Glomerular visceral epithelial cell (primary cell): ENCODE measurements around the gene CDSN.
"Not testable (repeated sequence)": the region's sequence is repeated elsewhere in the genome, so short reads cannot be mapped to it uniquely, and the experiment has no call there.

Source experiments
- DNase-seq: peaks from one replicate; pipeline ENCODE4 v3.0.0-alpha.2; 2016; ENCODE audit errors: extremely low spot score

Gene CDSN

GRCh38 chr6:31086788-31087440, 33.3 kb downstream of the CDSN start:
- peak; percentile 54 for DNase-seq

DNA sequence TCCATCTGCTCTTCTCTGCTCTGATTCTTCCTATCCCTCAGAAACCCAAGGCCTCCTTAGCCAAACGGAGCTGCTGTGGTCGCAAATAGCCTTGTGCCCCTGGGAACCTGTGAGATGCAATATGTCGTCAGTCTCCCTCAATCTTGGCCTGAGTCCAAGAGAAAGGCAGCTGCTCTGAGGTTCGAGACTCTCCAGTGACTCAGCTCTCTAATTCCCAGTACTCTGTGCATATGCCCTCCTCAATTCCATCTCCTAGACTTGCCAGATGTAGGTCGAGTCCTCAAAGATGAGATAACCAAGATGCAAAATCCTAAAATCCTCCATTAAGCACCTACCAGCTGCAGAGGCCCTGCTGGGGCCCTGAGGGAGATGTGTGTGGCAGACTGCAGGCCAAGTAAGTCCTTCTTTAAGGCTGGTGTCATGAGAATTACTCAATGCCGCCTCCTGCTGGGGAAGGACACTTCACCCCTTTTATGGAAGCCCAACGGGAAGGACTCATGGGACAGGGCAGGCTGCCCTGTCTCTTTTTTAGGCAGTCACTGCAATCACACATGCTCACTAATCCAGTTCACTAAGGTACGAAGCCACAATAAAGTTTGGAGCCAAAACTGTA, 36.4 kb downstream of the CDSN start:
- DNase-seq: peak; percentile 53

DNA sequence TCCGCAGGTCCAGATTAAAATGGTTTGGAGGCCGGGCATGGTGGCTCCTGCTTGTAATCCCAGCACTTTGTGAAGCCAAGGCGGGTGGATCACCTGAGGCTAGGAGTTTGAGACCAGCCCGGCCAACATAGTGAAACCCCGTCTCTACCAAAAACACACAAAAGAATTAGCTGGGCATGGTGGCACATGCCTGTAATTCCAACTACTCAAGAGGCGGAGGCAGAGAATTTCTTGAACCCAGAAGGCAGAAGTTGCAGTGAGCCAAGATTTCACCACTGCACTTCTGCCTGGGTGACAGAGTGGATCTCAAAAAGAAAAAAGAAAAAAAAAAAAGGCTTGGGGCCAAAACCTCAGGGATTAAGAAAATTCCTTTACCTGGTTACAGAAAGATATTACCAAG, 38.4 kb downstream of the CDSN start:
- DNase-seq: no peak

- DNase-seq: peak; percentile 71
These were observed 40.5 kb downstream of the CDSN start for GRCh38 chr6:31079656-31080261.

DNA sequence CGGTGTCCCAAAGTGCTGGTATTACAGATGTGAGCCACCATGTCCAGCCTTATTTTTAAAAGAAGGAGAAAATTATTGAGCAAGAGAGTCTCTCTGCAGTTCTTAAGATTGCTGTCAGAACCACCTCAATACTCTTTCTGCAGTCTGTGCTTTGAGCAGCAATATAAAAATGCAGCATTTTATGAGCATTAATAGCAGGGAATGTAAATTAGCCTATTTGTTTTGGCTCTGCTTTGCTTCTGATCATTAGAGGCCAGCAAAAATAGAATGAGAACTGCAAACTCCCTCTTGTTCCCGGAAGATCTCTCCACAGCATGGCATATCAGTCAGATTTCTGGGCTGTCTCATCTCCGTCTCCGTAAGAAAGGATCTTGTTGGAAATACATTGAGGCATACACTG, 43.6 kb downstream of the CDSN start:
- no peak for DNase-seq

- no peak for DNase-seq
These were observed 44.7 kb downstream of the CDSN start for GRCh38 chr6:31075528-31075927.

DNA sequence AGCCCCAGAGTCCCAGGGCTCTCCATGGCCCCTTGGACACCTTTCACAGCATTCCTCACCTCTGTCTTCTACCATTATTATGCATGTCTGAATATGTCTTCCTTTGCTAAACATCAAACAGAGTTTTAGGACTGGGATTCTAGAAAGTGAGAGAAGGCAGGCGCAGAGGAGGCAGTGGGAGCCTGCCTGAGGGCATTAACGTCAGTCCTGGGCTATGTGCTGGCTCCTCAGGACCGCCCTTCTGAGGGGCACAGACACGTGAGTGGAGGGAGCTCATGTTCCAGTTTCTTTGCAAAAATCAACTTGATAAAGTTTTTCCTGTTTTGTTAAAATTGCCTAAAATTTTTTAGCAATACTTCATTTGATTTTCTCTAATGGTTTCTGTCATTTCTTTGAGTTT, 45.8 kb downstream of the CDSN start:
- no peak for DNase-seq

DNA sequence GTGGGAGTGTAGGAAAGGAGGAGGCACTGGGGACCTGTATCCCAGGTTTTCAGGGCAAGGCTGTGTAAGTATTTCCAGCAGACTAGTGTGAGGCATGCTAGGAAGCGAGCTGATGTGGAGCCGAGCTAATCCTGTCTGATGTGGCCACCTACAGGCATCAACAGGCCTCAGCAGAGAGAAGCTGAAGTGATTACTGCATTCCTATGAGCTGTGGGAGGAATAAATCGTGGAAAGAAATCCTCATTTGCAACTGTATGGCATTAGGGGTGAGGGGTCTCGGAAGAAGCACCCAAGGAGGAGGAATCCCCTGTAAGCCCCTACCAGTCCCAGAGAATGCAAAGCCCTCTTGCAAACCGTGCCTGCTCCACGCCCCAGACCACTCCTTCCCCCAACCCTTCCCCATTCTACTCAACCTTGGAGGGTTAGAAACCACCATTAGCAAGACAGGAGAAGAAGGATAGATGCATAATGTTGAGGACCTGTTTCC, 49.5 kb downstream of the CDSN start:
- peak; percentile 84 for DNase-seq

GRCh38 chr6:31068669-31069340, 51.4 kb downstream of the CDSN start:
- DNase-seq: peak; percentile 82

DNA sequence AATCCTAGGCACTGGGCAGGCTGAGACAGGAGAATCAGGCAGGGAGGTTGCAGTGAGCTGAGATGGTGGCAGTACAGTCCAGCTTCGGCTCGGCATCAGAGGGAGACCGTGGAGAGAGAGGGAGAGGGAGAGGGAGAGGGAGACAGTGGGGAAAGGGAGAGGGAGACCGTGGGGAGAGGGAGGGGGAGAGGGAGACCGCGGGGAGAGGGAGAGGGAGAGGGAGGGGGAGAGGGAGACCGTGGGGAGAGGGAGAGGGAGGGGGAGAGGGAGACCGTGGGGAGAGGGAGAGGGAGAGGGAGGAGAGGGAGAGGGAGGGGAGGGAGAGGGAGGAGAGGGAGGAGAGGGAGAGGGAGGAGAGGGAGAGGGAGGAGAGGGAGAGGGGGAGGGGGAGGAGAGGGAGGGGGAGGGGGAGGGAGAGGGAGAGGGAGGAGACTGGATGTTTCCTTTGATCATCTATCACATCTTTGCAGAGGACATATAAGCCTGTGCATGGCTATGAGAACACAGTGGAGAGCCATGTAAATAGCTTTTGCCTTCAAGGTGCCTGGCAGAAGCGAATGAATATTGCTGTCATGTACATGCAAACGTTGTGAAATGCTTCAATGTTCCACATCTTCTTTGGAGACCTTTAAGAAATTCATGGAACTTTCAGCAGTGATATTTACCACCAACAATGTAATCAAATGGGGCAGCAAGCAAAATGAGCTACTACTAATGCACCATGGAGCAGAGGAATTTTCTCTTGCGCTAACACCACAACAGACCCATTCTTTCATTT, 52.2 kb downstream of the CDSN start:
- DNase-seq: not testable (repeated sequence)

DNA sequence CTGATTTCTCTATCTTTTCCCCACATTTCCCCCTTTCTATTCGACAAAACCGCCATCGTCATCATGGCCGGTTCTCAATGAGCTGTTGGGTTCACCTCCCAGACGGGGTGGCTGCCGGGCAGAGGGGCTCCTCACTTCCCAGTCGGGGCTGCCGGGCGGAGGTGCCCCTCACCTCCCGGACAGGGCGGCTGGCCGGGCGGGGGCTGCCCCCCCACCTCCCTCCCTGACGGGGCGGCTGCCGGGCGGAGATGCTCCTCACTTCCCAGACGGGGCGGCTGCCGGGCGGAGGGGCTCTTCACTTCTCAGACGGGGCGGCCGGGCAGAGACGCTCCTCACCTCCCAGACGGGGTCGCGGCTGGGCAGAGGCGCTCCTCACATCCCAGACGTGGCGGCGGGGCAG, 53.2 kb downstream of the CDSN start:
- not testable (repeated sequence) for DNase-seq

DNA sequence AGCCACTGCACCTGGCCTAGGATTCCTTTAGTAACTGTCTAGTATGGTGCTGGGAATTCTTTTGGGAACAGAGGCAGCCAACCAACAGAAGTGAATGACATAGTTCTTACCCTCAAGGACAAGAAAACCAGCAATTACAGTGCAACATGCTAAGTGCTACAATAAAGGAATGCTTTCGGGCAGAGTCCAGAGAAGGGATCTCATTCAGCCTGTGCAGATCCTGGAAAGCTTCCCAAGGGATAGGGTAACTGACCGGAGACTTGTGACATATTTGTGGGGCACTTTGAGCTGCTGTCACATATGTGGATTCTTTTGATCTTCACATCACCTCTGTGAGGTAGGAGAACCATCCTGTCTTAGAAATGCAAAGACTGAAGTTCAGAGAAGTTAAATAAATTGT, 54.7 kb downstream of the CDSN start:
- DNase-seq: no peak
